Lung (tissue), 12 donors: ENCODE measurements around the gene VAPB. TPM values are rescaled to one million over a fixed set of nuclear protein-coding genes. Genes with fewer than 3 reads are reported as not detected.

Source experiments
- ATAC-seq: fragments of 200-7000 bp; cut with Tn5 transposase; one replicate; pipeline ENCODE4 v1.9.1; 2020; ENCODE audit warnings: moderate number of reproducible peaks; ENCODE audit not compliant: insufficient read depth, low FRiP score
- DNase-seq, 3 donors: peaks; one replicate each; pipeline ENCODE4 v3.0.0-alpha.2; 2013 to 2017
- H3K27ac ChIP-seq, 2 donors: one replicate each; pipeline ENCODE4 v1.5.1; 2013; ENCODE audit warnings: mild to moderate bottlenecking in 2 of 2, moderate library complexity in 2 of 2, control low read depth in 1 of 2, inconsistent platforms in 1 of 2, low read depth in 1 of 2, low read length in 1 of 2
- H3K27me3 ChIP-seq, 3 donors: one replicate each; pipeline ENCODE4 v1.5.1; 2013; ENCODE audit warnings: low read length in 2 of 3; ENCODE audit not compliant: control insufficient read depth in 3 of 3, insufficient read depth in 3 of 3
- H3K36me3 ChIP-seq, 4 donors: one replicate each; pipeline ENCODE4 v1.5.1; 2013; ENCODE audit warnings: low read length in 4 of 4, mild to moderate bottlenecking in 1 of 4, moderate library complexity in 1 of 4; ENCODE audit not compliant: control insufficient read depth in 4 of 4, insufficient read depth in 4 of 4
- H3K4me1 ChIP-seq, 5 donors: one replicate each; pipeline ENCODE4 v1.5.1; 2013; ENCODE audit warnings: low read length in 5 of 5, mild to moderate bottlenecking in 2 of 5, moderate library complexity in 1 of 5; ENCODE audit not compliant: control insufficient read depth in 5 of 5, insufficient read depth in 5 of 5
- H3K4me3 ChIP-seq: one replicate; pipeline ENCODE4 v1.5.1; 2013; ENCODE audit warnings: mild to moderate bottlenecking, control low read depth, moderate library complexity
- H3K9ac ChIP-seq, 2 donors: one replicate each; pipeline ENCODE4 v1.5.1; 2013; ENCODE audit warnings: low read length in 2 of 2, control low read depth in 1 of 2; ENCODE audit not compliant: insufficient read depth in 1 of 2
- H3K9me3 ChIP-seq, 4 donors: one replicate each; pipeline ENCODE4 v1.5.1; 2013; ENCODE audit warnings: low read length in 3 of 4, mild to moderate bottlenecking in 1 of 4, moderate library complexity in 1 of 4; ENCODE audit not compliant: control insufficient read depth in 4 of 4, insufficient read depth in 3 of 4
- CTCF ChIP-seq: IDR thresholded peaks from 2 replicates; pipeline ENCODE4 v1.5.1; 2012; ENCODE audit warnings: mild to moderate bottlenecking; ENCODE audit errors: control extremely low read depth, extremely low read depth
- WGBS, 2 donors: extraction: QIAGEN DNeasy Blood & Tissue Kit; methylation state at CpG; one replicate each; pipeline ENCODE4 v1.1.7; 2013; 5-methylcytosine and 5-hydroxymethylcytosine counted together
- polyA plus RNA-seq, 2 donors: library from polyadenylated mRNA; stranded (reverse); fragments of 200-250 nt; gene quantifications; one replicate each; pipeline ENCODE4 v1.2.1, GENCODE V29; 2013
- total RNA-seq, 2 donors: library from RNA; depleted of rRNA in 1 of 2; stranded (reverse); fragments of >200 nt in 1 of 2; gene quantifications; one replicate each; pipeline ENCODE4 v1.2.1, GENCODE V29; 2014 to 2021
- donor health status: control.
- donor health status: control.
- donor health status: Bipolar disorder and iron deficiency.
- donor health status: healthy.
- donor health status: DM: yes; HTN: yes; CAD: no.

The VAPB gene
- total and polyA plus RNA-seq, 4 donors: 21.3 to 44.7 (median 24.1) TPM

GRCh38 chr20:58461104-58461503, 72.1 kb downstream of the VAPB start:
- Histone ChIP-seq H3K4me3 (no peak overlapping the region), H3K27ac (no peak overlapping the region), H3K27me3 (no peaks in the 10 kb centered on the region), H3K4me1 (peaks cover 0 to 19% (median 0%) of the 10 kb centered on the region in 5 donors), H3K36me3 (no peaks in the 10 kb centered on the region), H3K9ac (no peak overlapping the region), H3K9me3 (no peaks in the 10 kb centered on the region)
- WGBS, 2 donors: 98% methylated on average over 24 to 25 of the region's 25 CpGs
- no peak for TF ChIP-seq CTCF
- ATAC-seq (no peak), DNase-seq (no peak)

- no peaks in the 10 kb centered on the region for H3K9me3 ChIP-seq
- no peak overlapping the region for H3K27ac ChIP-seq
- TF ChIP-seq CTCF: no peak
- peaks cover 0 to 19% (median 0%) of the 10 kb centered on the region in 5 donors for H3K4me1 ChIP-seq
- H3K9ac ChIP-seq: no peak overlapping the region
- no peaks in the 10 kb centered on the region for H3K27me3 ChIP-seq
- DNase-seq (no peak), ATAC-seq (no peak)
- 89% methylated on average over 6 of the region's 6 CpGs for WGBS, 2 donors
- H3K4me3 ChIP-seq: no peak overlapping the region
- H3K36me3 ChIP-seq: no peaks in the 10 kb centered on the region
Observed at GRCh38 chr20:58461899-58462298, 72.9 kb downstream of the VAPB start.

- H3K36me3 ChIP-seq: no peaks in the 10 kb centered on the region
- H3K9ac ChIP-seq: no peak overlapping the region
- H3K27me3 ChIP-seq: no peaks in the 10 kb centered on the region
- no peak for DNase-seq
- peaks cover 0 to 23% (median 0%) of the 10 kb centered on the region in 5 donors for H3K4me1 ChIP-seq
- no peak for ATAC-seq
- H3K27ac ChIP-seq: no peak overlapping the region
- no peak overlapping the region for H3K4me3 ChIP-seq
- TF ChIP-seq CTCF: no peak
- no peaks in the 10 kb centered on the region for H3K9me3 ChIP-seq
- 79 to 84% methylated on average over 10 of the region's 10 CpGs for WGBS, 2 donors
Observed at GRCh38 chr20:58463256-58463655, 74.2 kb downstream of the VAPB start.

- WGBS, 2 donors: 71 to 75% methylated on average over 8 of the region's 8 CpGs
Observed at GRCh38 chr20:58464838-58465237, 75.8 kb downstream of the VAPB start.

More at GRCh38 chr20:58464838-58465237, 75.8 kb downstream of the VAPB start:
- H3K27me3 ChIP-seq: no peaks in the 10 kb centered on the region
- no peak for TF ChIP-seq CTCF
- no peak overlapping the region for H3K9ac ChIP-seq
- no peak overlapping the region for H3K27ac ChIP-seq
- peaks cover 0 to 32% (median 0%) of the 10 kb centered on the region in 5 donors for H3K4me1 ChIP-seq
- H3K4me3 ChIP-seq: no peak overlapping the region
- H3K36me3 ChIP-seq: no peaks in the 10 kb centered on the region
- ATAC-seq: no peak
- no peaks in the 10 kb centered on the region for H3K9me3 ChIP-seq
- DNase-seq: no peak
